ENCODE measurements around the gene PRDX3. TPM values are rescaled to one million over a fixed set of nuclear protein-coding genes. Genes with fewer than 3 reads are reported as not detected.

The PRDX3 gene
- total RNA-seq: 135 and 182 TPM in 2 replicates

GRCh38 chr10:119178372-119179119 lies at the start of gene PRDX3:
TSS of gene PRDX3 (minus strand) at chr10:119178812. CDS start at chr10:119178790, 22 bp downstream.

DNA sequence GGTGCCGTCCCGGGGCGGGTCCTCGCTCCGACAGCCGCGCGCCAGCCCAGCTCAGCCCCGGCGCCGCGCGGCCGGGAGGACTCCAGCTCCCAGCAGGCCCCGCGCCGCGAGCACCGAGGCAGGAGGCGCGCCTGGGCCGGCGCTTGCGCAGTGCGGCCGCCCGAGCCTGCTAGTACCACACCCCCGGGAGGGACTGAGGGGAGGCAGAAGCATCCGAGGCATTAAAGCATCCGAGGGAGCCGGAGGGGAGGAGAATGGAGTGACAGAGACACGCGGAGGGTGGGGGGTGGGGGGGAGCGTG lies 28.7 kb upstream of the PRDX3 start, which contains the start of gene GRK5:
TSS of gene GRK5 (plus strand) at position 206 of the 301 bp plus-strand sequence. CDS start 347 bp downstream, outside the sequence.

DNA sequence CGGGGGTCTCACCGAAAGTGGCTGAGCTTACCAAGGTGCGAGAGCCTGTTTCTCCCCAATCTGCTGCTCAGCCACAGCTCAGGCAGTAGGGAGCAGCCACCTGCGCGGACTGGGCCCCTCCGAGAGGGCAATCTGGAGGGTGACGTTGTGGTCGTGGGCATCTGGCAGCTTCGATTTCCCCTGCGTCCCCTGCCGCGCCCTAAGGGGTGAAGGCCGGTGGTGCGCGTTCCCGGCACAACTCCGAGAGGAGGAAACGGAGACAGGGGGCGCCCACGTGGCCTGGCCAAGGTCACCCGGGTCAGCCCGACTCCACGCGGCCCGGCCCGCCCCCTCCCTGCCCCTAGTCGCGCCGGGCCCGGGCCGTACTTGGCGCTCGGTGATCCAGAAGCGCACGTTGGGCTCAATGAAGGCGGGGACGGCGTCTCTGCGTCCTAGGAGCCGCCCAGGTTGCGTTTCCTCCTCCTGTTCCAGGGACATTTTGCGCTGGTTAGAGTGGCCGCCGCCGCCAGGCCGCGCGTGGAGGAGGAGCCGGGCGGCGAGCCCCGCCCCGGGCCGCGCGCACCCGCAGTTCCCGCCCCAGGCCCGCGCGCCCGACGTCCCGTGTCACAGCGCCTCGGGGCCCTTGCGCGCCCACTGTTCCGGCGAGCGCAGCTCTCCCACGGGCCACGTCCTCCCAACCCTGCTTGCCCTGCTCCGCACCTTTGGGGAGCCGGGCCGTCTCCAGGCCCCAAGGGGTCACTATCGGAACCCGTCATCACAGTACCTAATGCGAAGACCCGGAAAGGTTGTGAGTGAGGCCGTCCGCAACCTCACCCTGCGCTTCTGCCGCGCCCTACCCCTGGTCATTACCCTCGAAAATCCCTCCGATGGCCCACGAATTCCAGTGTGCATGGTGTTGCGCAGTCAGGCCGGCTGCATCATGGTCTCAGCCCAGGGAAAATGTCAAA lies 13.2 kb downstream of the PRDX3 start, which contains the start of gene SFXN4:
TSS of gene SFXN4 (minus strand) at position 544 of the 947 bp plus-strand sequence. CDS start at position 477, 67 bp downstream.

Small RNA genes lying within 50 kb of the gene (small RNA-seq; reads per million reads assigned to genes)
- not detected for gene RN7SL749P (ENCODE audit: low replicate concordance)

Other genes with a start within 250 kb of the PRDX3 start
- gene NANOS1, start 149.1 kb downstream of the PRDX3 start, total RNA-seq: 0.66 and 8.4 TPM in 2 replicates
- gene EIF3A, start 98.0 kb downstream of the PRDX3 start, total RNA-seq: 147 and 166 TPM in 2 replicates
- 59.7 and 134 TPM in 2 replicates for gene DENND10, start 74.7 kb downstream of the PRDX3 start, total RNA-seq
- gene SFXN4, start 13.1 kb downstream of the PRDX3 start, total RNA-seq: 11.6 and 17.5 TPM in 2 replicates
- 33.9 and 52.8 TPM in 2 replicates for gene GRK5, start 28.8 kb upstream of the PRDX3 start, total RNA-seq